Liver (tissue), 9 donors: ENCODE results near the gene GPR132. TPM values are rescaled to one million over a fixed set of nuclear protein-coding genes. Genes with fewer than 3 reads are reported as not detected.

Experiments
- DNase-seq: peaks from one replicate; pipeline ENCODE4 v3.0.0-alpha.2; 2017; ENCODE audit warnings: low spot score
- H3K27ac ChIP-seq, 2 donors: one replicate each; pipeline ENCODE4 v1.7.0; 2013; ENCODE audit warnings: inconsistent platforms in 2 of 2, low read length in 2 of 2, control low read depth in 1 of 2, low read depth in 1 of 2, mild to moderate bottlenecking in 1 of 2
- H3K27me3 ChIP-seq, 4 donors: one replicate each; pipeline versions ENCODE4 v1.6.1 to v1.7.0; 2013; ENCODE audit warnings: low read length in 3 of 4, inconsistent platforms in 1 of 4, mild to moderate bottlenecking in 1 of 4, moderate library complexity in 1 of 4; ENCODE audit not compliant: control insufficient read depth in 4 of 4, insufficient read depth in 4 of 4
- H3K36me3 ChIP-seq, 4 donors: one replicate each; pipeline versions ENCODE4 v1.6.1 to v1.7.0; 2013; ENCODE audit warnings: low read length in 3 of 4, mild to moderate bottlenecking in 3 of 4, low read depth in 1 of 4, moderate library complexity in 1 of 4; ENCODE audit not compliant: control insufficient read depth in 4 of 4, insufficient read depth in 3 of 4
- H3K4me1 ChIP-seq, 4 donors: one replicate each; pipeline versions ENCODE4 v1.6.1 to v1.7.0; 2013; ENCODE audit warnings: low read length in 3 of 4, mild to moderate bottlenecking in 3 of 4, moderate library complexity in 1 of 4; ENCODE audit not compliant: control insufficient read depth in 4 of 4, insufficient read depth in 4 of 4
- H3K4me3 ChIP-seq, 3 donors: one replicate each; pipeline versions ENCODE4 v1.6.1 to v1.7.0; 2013; ENCODE audit warnings: low read length in 3 of 3, control low read depth in 1 of 3, low read depth in 1 of 3, mild to moderate bottlenecking in 1 of 3
- H3K9ac ChIP-seq, 2 donors: one replicate each; pipeline ENCODE4 v1.7.0; 2013; ENCODE audit warnings: low read length in 2 of 2, mild to moderate bottlenecking in 2 of 2, moderate library complexity in 2 of 2, control low read depth in 1 of 2, low read depth in 1 of 2
- H3K9me3 ChIP-seq, 4 donors: one replicate each; pipeline versions ENCODE4 v1.6.1 to v1.7.0; 2013; ENCODE audit warnings: low read length in 3 of 4; ENCODE audit not compliant: control insufficient read depth in 4 of 4
- CTCF ChIP-seq: fragments of 150-350 bp; IDR thresholded peaks from 2 replicates; pipeline ENCODE4 v1.5.1; 2017; ENCODE audit warnings: improper control_type of control experiment, low read depth, low read length; ENCODE audit not compliant: missing input control
- EGR1 ChIP-seq, 2 donors: IDR thresholded peaks; 2 replicates each; pipeline ENCODE4 v1.6.1; 2016 to 2018; ENCODE audit warnings: antibody characterized with exemption in 2 of 2, low read depth in 2 of 2
- FOXA1 ChIP-seq: IDR thresholded peaks from 2 replicates; pipeline ENCODE4 v1.6.1; 2016; ENCODE audit warnings: antibody characterized with exemption
- FOXA2 ChIP-seq: IDR thresholded peaks from 2 replicates; pipeline ENCODE4 v1.6.1; 2016; ENCODE audit warnings: antibody characterized with exemption
- GABPA ChIP-seq, 2 donors: IDR thresholded peaks in 1 of 2; conservative IDR thresholded peaks in 1 of 2; 2 replicates each; pipeline ENCODE4 v1.6.1; 2016; ENCODE audit warnings: antibody characterized with exemption in 2 of 2, mild to moderate bottlenecking in 1 of 2, moderate library complexity in 1 of 2
- HNF4A ChIP-seq, 2 donors: conservative IDR thresholded peaks; 2 replicates each; pipeline ENCODE4 v1.6.1; 2016; ENCODE audit warnings: antibody characterized with exemption in 2 of 2, mild to moderate bottlenecking in 2 of 2
- HNF4G ChIP-seq: IDR thresholded peaks from 2 replicates; pipeline ENCODE4 v1.6.1; 2016; ENCODE audit warnings: antibody characterized with exemption
- JUND ChIP-seq, 2 donors: IDR thresholded peaks; 2 replicates each; pipeline ENCODE4 v1.6.1; 2016; ENCODE audit warnings: antibody characterized with exemption in 2 of 2
- MAX ChIP-seq: IDR thresholded peaks from 2 replicates; pipeline ENCODE4 v1.6.1; 2016; ENCODE audit warnings: antibody characterized with exemption
- NR2F2 ChIP-seq: IDR thresholded peaks from 2 replicates; pipeline ENCODE4 v1.6.1; 2016; ENCODE audit warnings: antibody characterized with exemption
- RAD21 ChIP-seq, 2 donors: IDR thresholded peaks; 2 replicates each; pipeline ENCODE4 v1.6.1; 2016; ENCODE audit warnings: antibody characterized with exemption in 2 of 2, mild to moderate bottlenecking in 2 of 2
- RXRA ChIP-seq, 2 donors: IDR thresholded peaks; 2 replicates each; pipeline ENCODE4 v1.6.1; 2017 to 2018; ENCODE audit warnings: antibody characterized with exemption in 2 of 2, mild to moderate bottlenecking in 1 of 2
- SP1 ChIP-seq: IDR thresholded peaks from 2 replicates; pipeline ENCODE4 v1.6.1; 2018; ENCODE audit warnings: antibody characterized with exemption, mild to moderate bottlenecking
- TAF1 ChIP-seq: conservative IDR thresholded peaks from 2 replicates; pipeline ENCODE4 v1.6.1; 2016; ENCODE audit warnings: antibody characterized with exemption, mild to moderate bottlenecking
- ZBTB33 ChIP-seq: IDR thresholded peaks from 2 replicates; pipeline ENCODE4 v1.6.1; 2016; ENCODE audit warnings: antibody characterized with exemption
- WGBS: extraction: QIAGEN DNeasy Blood & Tissue Kit; methylation state at CpG from one replicate; pipeline ENCODE4 v1.1.7; 2013; 5-methylcytosine and 5-hydroxymethylcytosine counted together
- polyA plus RNA-seq, 2 donors: library from polyadenylated mRNA; stranded (reverse) in 1 of 2; unstranded in 1 of 2; fragments of 200-250 nt in 1 of 2; fragments of >200 nt in 1 of 2; fragmentation: Nextera tagmentation in 1 of 2; extraction: Ambion mirVana in 1 of 2; gene quantifications; one replicate each; pipeline versions ENCODE4 v1.2.1 to v1.2.3, GENCODE V29; 2013 to 2015
- total RNA-seq, 2 donors: library from RNA; depleted of rRNA; stranded (reverse); fragments of >200 nt; gene quantifications; one replicate each; pipeline ENCODE4 v1.2.3, GENCODE V29; 2014
- TF ChIP-seq, protein P1 (sequence below): IDR thresholded peaks from 2 replicates; pipeline ENCODE4 v1.6.1; 2016; ENCODE audit warnings: antibody characterized with exemption, mild to moderate bottlenecking
- TF ChIP-seq, protein P2 (sequence below): IDR thresholded peaks from 2 replicates; pipeline ENCODE4 v1.6.1; 2016; ENCODE audit warnings: antibody characterized with exemption
- donor health status: healthy.
- donor health status: healthy.
- donor health status: healthy.
- donor health status: healthy.
- donor health status: healthy.

Gene GPR132
- total and polyA plus RNA-seq, 4 donors: 0.32 to 1.2 (median 0.75) TPM

DNA sequence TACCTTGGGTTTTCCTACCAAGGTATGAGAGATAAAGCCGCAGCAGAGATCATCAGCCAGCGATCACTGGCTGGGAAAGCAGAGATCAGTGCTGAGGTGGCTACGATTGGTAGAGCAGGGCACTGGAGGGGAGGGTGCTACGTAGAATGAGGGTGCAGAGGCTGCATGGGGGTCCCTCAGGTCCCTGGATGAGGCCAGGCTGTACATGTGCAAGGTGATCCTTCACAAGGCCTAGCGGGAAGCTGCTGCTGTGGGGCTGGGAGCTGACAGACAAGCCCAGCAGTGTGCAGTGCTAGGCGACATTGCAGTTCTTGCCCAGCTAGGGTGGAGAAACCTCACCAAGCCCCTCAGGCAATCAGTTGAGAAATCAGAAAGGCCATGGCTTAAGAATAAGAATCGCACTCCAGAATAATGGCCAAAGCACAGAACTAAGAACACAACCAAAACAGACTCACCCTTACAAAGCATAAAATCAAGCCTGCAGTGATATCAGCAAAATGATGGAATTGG, 37.2 kb upstream of the GPR132 start:
- H3K9ac ChIP-seq: no peak overlapping the region
- no peaks in the 10 kb centered on the region for H3K4me1 ChIP-seq
- no peak for TF ChIP-seq HNF4A (conservative IDR thresholded peaks at IDR 0.05)
- no peak for TF ChIP-seq CTCF
- TF ChIP-seq SP1: no peak
- no peak for TF ChIP-seq HNF4G
- no peak for TF ChIP-seq EGR1 (IDR thresholded peaks at IDR 0.05; ENCODE audit: low read depth in 2 of 2)
- TF ChIP-seq, protein P1, sequence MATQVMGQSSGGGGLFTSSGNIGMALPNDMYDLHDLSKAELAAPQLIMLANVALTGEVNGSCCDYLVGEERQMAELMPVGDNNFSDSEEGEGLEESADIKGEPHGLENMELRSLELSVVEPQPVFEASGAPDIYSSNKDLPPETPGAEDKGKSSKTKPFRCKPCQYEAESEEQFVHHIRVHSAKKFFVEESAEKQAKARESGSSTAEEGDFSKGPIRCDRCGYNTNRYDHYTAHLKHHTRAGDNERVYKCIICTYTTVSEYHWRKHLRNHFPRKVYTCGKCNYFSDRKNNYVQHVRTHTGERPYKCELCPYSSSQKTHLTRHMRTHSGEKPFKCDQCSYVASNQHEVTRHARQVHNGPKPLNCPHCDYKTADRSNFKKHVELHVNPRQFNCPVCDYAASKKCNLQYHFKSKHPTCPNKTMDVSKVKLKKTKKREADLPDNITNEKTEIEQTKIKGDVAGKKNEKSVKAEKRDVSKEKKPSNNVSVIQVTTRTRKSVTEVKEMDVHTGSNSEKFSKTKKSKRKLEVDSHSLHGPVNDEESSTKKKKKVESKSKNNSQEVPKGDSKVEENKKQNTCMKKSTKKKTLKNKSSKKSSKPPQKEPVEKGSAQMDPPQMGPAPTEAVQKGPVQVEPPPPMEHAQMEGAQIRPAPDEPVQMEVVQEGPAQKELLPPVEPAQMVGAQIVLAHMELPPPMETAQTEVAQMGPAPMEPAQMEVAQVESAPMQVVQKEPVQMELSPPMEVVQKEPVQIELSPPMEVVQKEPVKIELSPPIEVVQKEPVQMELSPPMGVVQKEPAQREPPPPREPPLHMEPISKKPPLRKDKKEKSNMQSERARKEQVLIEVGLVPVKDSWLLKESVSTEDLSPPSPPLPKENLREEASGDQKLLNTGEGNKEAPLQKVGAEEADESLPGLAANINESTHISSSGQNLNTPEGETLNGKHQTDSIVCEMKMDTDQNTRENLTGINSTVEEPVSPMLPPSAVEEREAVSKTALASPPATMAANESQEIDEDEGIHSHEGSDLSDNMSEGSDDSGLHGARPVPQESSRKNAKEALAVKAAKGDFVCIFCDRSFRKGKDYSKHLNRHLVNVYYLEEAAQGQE: no peak
- no peak for TF ChIP-seq MAX
- no peak for TF ChIP-seq TAF1
- TF ChIP-seq GABPA (IDR thresholded peaks at IDR 0.05 in 1 of 2, conservative IDR thresholded peaks at IDR 0.05 in 1 of 2): no peak
- TF ChIP-seq NR2F2: no peak
- TF ChIP-seq ZBTB33: no peak
- no peak for TF ChIP-seq JUND (IDR thresholded peaks at IDR 0.05)
- TF ChIP-seq, protein P2, sequence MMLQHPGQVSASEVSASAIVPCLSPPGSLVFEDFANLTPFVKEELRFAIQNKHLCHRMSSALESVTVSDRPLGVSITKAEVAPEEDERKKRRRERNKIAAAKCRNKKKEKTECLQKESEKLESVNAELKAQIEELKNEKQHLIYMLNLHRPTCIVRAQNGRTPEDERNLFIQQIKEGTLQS: no peak
- TF ChIP-seq FOXA1: no peak
- no peak for TF ChIP-seq FOXA2
- no peak for TF ChIP-seq RXRA (IDR thresholded peaks at IDR 0.05)
- TF ChIP-seq RAD21 (IDR thresholded peaks at IDR 0.05): no peak
- peaks cover 0 to 9% (median 4%) of the 10 kb centered on the region in 4 donors for H3K9me3 ChIP-seq
- WGBS: 90% methylated on average over 7 of the region's 7 CpGs
- DNase-seq: no peak
- H3K27me3 ChIP-seq: peaks cover 0 to 6% (median 0%) of the 10 kb centered on the region in 4 donors
- no peak overlapping the region for H3K4me3 ChIP-seq
- no peak overlapping the region for H3K27ac ChIP-seq
- no peaks in the 10 kb centered on the region for H3K36me3 ChIP-seq
